Fibroblast of lung (primary cell): Measurements from ENCODE around the gene KLHL7.

Experiments used
- EZH2 ChIP-seq: IDR thresholded peaks from 2 replicates; pipeline ENCODE4 v1.5.1; 2012; ENCODE audit warnings: low read length, control low read depth, mild to moderate bottlenecking; ENCODE audit errors: missing control alignments
- TF ChIP-seq, protein P1 (sequence below), 2 donors: IDR thresholded peaks in 1 of 2; conservative IDR thresholded peaks in 1 of 2; 1 replicate in 1 of 2; 2 replicates in 1 of 2; pipeline ENCODE4 v1.5.1; 2011 to 2012; ENCODE audit warnings: low read length in 2 of 2, control low read depth in 1 of 2, inconsistent platforms in 1 of 2, low read depth in 1 of 2, mild to moderate bottlenecking in 1 of 2

- TF ChIP-seq, protein P1, sequence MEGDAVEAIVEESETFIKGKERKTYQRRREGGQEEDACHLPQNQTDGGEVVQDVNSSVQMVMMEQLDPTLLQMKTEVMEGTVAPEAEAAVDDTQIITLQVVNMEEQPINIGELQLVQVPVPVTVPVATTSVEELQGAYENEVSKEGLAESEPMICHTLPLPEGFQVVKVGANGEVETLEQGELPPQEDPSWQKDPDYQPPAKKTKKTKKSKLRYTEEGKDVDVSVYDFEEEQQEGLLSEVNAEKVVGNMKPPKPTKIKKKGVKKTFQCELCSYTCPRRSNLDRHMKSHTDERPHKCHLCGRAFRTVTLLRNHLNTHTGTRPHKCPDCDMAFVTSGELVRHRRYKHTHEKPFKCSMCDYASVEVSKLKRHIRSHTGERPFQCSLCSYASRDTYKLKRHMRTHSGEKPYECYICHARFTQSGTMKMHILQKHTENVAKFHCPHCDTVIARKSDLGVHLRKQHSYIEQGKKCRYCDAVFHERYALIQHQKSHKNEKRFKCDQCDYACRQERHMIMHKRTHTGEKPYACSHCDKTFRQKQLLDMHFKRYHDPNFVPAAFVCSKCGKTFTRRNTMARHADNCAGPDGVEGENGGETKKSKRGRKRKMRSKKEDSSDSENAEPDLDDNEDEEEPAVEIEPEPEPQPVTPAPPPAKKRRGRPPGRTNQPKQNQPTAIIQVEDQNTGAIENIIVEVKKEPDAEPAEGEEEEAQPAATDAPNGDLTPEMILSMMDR (conservative IDR thresholded peaks at IDR 0.05 in 1 of 2, IDR thresholded peaks at IDR 0.05 in 1 of 2; ENCODE audit: low read depth in 1 of 2, low read length in 2 of 2), result no peak
- no peak for TF ChIP-seq EZH2
Measured at GRCh38 chr7:23211589-23211988, 106.0 kb downstream of the KLHL7 start.
